CD14-positive monocyte (primary cell): ENCODE measurements around the gene IGSF9. TPM values are rescaled to one million over a fixed set of nuclear protein-coding genes. Genes with fewer than 3 reads are reported as not detected.

Source experiments
- DNase-seq, 3 donors: peaks; one replicate each; pipeline ENCODE4 v3.0.0-alpha.2; 2011 to 2022
- H2AFZ ChIP-seq: 2 replicates; pipeline ENCODE4 v1.6.0; 2012; ENCODE audit warnings: mild to moderate bottlenecking, low read depth, low read length, inconsistent platforms; ENCODE audit not compliant: insufficient read depth, poor library complexity, severe bottlenecking
- H3K27ac ChIP-seq, 2 donors: 1 replicate in 1 of 2; 2 replicates in 1 of 2; pipeline ENCODE4 v1.5.1; 2012 to 2013; ENCODE audit warnings: low read length in 2 of 2, control low read depth in 1 of 2, inconsistent platforms in 1 of 2, low read depth in 1 of 2, mild to moderate bottlenecking in 1 of 2
- H3K27me3 ChIP-seq, 2 donors: one replicate each; pipeline versions ENCODE4 v1.6.0 to v1.6.1; 2011 to 2013; ENCODE audit warnings: low read length in 2 of 2; ENCODE audit not compliant: control insufficient read depth in 2 of 2, insufficient read depth in 2 of 2
- H3K36me3 ChIP-seq, 2 donors: replicated peaks in 1 of 2; 1 replicate in 1 of 2; 2 replicates in 1 of 2; pipeline versions ENCODE4 v1.5.1 to v1.6.1; 2012 to 2013; ENCODE audit warnings: low read length in 2 of 2, control low read depth in 1 of 2, inconsistent platforms in 1 of 2, mild to moderate bottlenecking in 1 of 2; ENCODE audit not compliant: insufficient read depth in 2 of 2, control insufficient read depth in 1 of 2
- H3K4me1 ChIP-seq, 2 donors: 1 replicate in 1 of 2; 2 replicates in 1 of 2; pipeline versions ENCODE4 v1.5.1 to v1.6.1; 2012 to 2013; ENCODE audit warnings: low read length in 2 of 2, control low read depth in 1 of 2, inconsistent platforms in 1 of 2, mild to moderate bottlenecking in 1 of 2, moderate library complexity in 1 of 2; ENCODE audit not compliant: insufficient read depth in 2 of 2, control insufficient read depth in 1 of 2
- H3K4me2 ChIP-seq: replicated peaks from 2 replicates; pipeline ENCODE3; 2012; ENCODE audit warnings: low read length, moderate library complexity, mild to moderate bottlenecking; ENCODE audit not compliant: poor library complexity, severe bottlenecking; ENCODE audit errors: extremely low read depth
- H3K4me3 ChIP-seq, 3 experiments: fragments of 200-600 bp in 1 of 3; sonication (generic) in 1 of 3; replicated peaks in 1 of 3; 1 replicate in 2 of 3; 2 replicates in 1 of 3; pipeline ENCODE4 v1.5.1; 2011 to 2013; ENCODE audit warnings: low read length in 3 of 3, mild to moderate bottlenecking in 3 of 3, control low read depth in 2 of 3, low read depth in 2 of 3, inconsistent platforms in 1 of 3, moderate library complexity in 1 of 3
- H3K79me2 ChIP-seq: 2 replicates; pipeline ENCODE4 v1.6.0; 2012; ENCODE audit warnings: mild to moderate bottlenecking, control low read depth, inconsistent platforms, low read length, moderate library complexity; ENCODE audit not compliant: insufficient read depth
- H3K9ac ChIP-seq: 2 replicates; pipeline ENCODE4 v1.6.0; 2017; ENCODE audit warnings: low read length, mild to moderate bottlenecking; ENCODE audit not compliant: insufficient read depth, poor library complexity, severe bottlenecking
- H3K9me3 ChIP-seq, 2 donors: replicated peaks in 1 of 2; 1 replicate in 1 of 2; 2 replicates in 1 of 2; pipeline versions ENCODE4 v1.5.1 to v1.6.1; 2012 to 2013; ENCODE audit warnings: low read length in 2 of 2, control low read depth in 1 of 2; ENCODE audit not compliant: control insufficient read depth in 1 of 2, insufficient read depth in 1 of 2
- H4K20me1 ChIP-seq: 2 replicates; pipeline ENCODE4 v1.6.0; 2012; ENCODE audit warnings: mild to moderate bottlenecking, low read length, control low read depth, moderate library complexity; ENCODE audit not compliant: insufficient read depth
- H3K27ac Mint-ChIP-seq, 7 donors: one replicate each; pipeline ENCODE4 v1.8.0; 2020; ENCODE audit warnings: mild to moderate bottlenecking in 7 of 7, mixed read lengths in 7 of 7, moderate library complexity in 6 of 7, inconsistent platforms in 2 of 7
- H3K27me3 Mint-ChIP-seq, 3 donors: one replicate each; pipeline ENCODE4 v1.8.0; 2021 to 2022; ENCODE audit warnings: low read depth in 3 of 3, mild to moderate bottlenecking in 3 of 3, mixed read lengths in 3 of 3, moderate library complexity in 3 of 3, inconsistent platforms in 1 of 3
- H3K36me3 Mint-ChIP-seq, 2 donors: one replicate each; pipeline ENCODE4 v1.8.0; 2020; ENCODE audit warnings: mixed read lengths in 2 of 2, inconsistent platforms in 1 of 2, mild to moderate bottlenecking in 1 of 2
- H3K4me1 Mint-ChIP-seq: one replicate; pipeline ENCODE4 v1.8.0; 2020; ENCODE audit warnings: mild to moderate bottlenecking, mixed read lengths
- H3K4me3 Mint-ChIP-seq, 2 donors: one replicate each; pipeline ENCODE4 v1.8.0; 2020; ENCODE audit warnings: mild to moderate bottlenecking in 2 of 2, mixed read lengths in 2 of 2, moderate library complexity in 1 of 2
- H3K9me3 Mint-ChIP-seq, 7 donors: one replicate each; pipeline ENCODE4 v1.8.0; 2020 to 2022; ENCODE audit warnings: mixed read lengths in 7 of 7, mild to moderate bottlenecking in 6 of 7, moderate library complexity in 6 of 7, inconsistent platforms in 2 of 7
- CTCF ChIP-seq: fragments of 200-600 bp; IDR thresholded peaks from one replicate; pipeline ENCODE4 v1.8.0; 2022; ENCODE audit warnings: antibody characterized with exemption, mild to moderate bottlenecking
- WGBS: methylation state at CpG from one replicate; pipeline ENCODE4 v1.1.5; 2013; ENCODE audit warnings: missing lambda C conversion rate; ENCODE audit not compliant: insufficient coverage; 5-methylcytosine and 5-hydroxymethylcytosine counted together
- intact Hi-C, 2 donors: fragments of 100-400 bp; cut with micrococcal nuclease; formaldehyde crosslinking; loops; one replicate each; pipeline versions ENCODE4 v1.15.0 to v1.15.1; 2023
- polyA plus RNA-seq, 3 donors: library from polyadenylated mRNA; depleted of rRNA in 1 of 3; unstranded in 2 of 3; stranded (reverse) in 1 of 3; fragments of 300-500 nt in 2 of 3; fragments of >200 nt in 1 of 3; fragmentation: Illumina TruSeq in 2 of 3; gene quantifications; 1 replicate in 2 of 3; 2 replicates in 1 of 3; pipeline ENCODE4 v1.2.3, GENCODE V29; 2012 to 2021

The IGSF9 gene
- polyA plus RNA-seq, 3 donors = 0.04 TPM; not detected in 2

DNA sequence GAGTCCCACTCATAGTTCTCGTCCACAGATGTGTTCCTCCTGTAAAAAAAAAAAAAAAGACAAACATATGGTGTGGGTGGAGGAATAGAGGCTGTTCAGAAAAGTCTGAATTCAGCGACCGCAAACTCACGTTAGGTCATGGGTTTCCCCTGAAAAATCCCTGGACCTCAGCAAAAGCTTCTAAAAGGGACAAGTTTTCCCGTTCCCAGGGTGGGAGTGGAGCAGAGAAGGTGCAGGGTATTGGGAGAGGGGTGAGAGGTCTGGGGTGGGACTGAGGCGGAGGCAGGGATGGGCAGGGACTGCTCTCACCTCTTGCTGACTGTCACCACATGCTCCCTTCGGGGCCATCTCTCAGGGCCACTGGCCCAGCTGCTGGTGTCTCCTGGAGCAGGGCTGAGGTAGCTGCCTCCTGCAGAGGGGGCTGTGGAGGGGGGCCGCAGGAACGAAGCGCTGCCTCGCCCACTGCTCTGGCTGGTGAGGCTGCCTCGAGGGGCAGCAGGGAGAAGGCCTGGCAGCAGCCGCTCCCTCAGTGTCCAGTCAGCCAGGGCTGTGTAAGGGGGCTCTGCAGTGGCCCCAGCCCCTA, 17.5 kb downstream of the IGSF9 start:
- peaks cover 18% of the 10 kb centered on the region for H3K4me1 Mint-ChIP-seq
- H3K4me3 Mint-ChIP-seq = no peak overlapping the region
- no peak overlapping the region for H3K27ac Mint-ChIP-seq
- Histone ChIP-seq H3K79me2 (peaks cover 31% of the 10 kb centered on the region), H3K27me3 (no peaks in the 10 kb centered on the region), H3K9me3 (no peaks in the 10 kb centered on the region), H3K4me3 (no peak overlapping the region), H3K4me1 (peaks cover 14 to 22% of the 10 kb centered on the region in 2 donors), H4K20me1 (peaks cover 4% of the 10 kb centered on the region), H3K27ac (no peak overlapping the region), H2AFZ (no peak overlapping the region), H3K9ac (no peak overlapping the region), H3K4me2 (no peak overlapping the region), H3K36me3 (no peaks in the 10 kb centered on the region)
- peaks cover 2 to 3% of the 10 kb centered on the region in 2 donors for H3K36me3 Mint-ChIP-seq
- no peak for TF ChIP-seq CTCF
- H3K27me3 Mint-ChIP-seq = peaks cover 9 to 16% (median 11%) of the 10 kb centered on the region in 3 donors
- intact Hi-C loops = loop anchor here in 1 of 2 donors (5.0 to 10.0 kb wide), 2 partner anchors 36 to 417 kb away; partner anchors contain the start of genes COPA and NCSTN
- WGBS = 78% methylated on average over 11 of the region's 13 CpGs
- DNase-seq = no peak
- peaks cover 0 to 3% (median 0%) of the 10 kb centered on the region in 7 donors for H3K9me3 Mint-ChIP-seq

DNA sequence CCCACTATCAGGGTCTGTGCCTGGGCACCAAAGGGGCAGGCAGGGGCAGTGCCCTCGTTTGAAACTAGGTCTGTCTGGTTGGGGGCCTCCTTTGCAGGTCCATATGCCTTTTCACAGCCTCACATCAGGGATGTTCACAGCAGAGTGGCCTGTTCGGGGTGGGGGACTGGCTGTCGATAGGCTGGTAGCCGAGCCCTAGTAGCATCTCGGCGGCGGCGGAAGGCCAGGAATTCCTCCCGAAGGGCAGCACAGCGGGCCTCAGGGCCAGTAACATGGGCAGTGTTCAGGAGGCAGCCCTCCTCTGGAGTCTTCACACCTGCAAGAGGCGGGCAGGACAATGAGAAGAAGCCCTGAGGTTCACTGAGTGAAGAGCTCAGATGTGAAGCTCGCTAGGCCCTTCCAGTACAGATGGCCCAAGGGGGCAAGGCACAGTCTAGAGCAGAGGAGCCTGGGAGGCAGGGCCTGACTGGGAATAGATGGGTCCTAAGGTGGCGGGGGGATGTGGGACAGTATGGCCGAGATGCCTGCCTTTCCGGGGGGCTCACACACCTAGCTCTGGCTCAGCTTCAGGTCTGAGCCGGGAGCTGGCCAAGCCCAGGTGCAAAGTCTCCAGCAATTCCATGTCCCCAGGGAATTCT, 18.1 kb downstream of the IGSF9 start:
- H3K27ac ChIP-seq = no peak overlapping the region
- Mint-ChIP-seq H3K27me3 (peaks cover 7 to 16% (median 11%) of the 10 kb centered on the region in 3 donors), H3K4me1 (peaks cover 24% of the 10 kb centered on the region), H3K27ac (peak overlapping the region in 2 of 7 donors; percentile 38 to 77), H3K9me3 (peaks cover 0 to 3% (median 0%) of the 10 kb centered on the region in 7 donors), H3K36me3 (peaks cover 4 to 6% of the 10 kb centered on the region in 2 donors), H3K4me3 (no peak overlapping the region)
- peaks cover 9% of the 10 kb centered on the region for H4K20me1 ChIP-seq
- DNase-seq = no peak
- H3K4me3 ChIP-seq = no peak overlapping the region
- intact Hi-C loops = loop anchor here in 1 of 2 donors (5.0 to 10.0 kb wide), 2 partner anchors 35 to 417 kb away; partner anchors contain the start of genes COPA and NCSTN
- H3K9ac ChIP-seq = no peak overlapping the region
- no peaks in the 10 kb centered on the region for H3K36me3 ChIP-seq
- H3K4me2 ChIP-seq = no peak overlapping the region
- H3K27me3 ChIP-seq = no peaks in the 10 kb centered on the region
- WGBS = 94% methylated on average over 16 of the region's 16 CpGs
- peaks cover 37% of the 10 kb centered on the region for H3K79me2 ChIP-seq
- peaks cover 20 to 28% of the 10 kb centered on the region in 2 donors for H3K4me1 ChIP-seq
- H2AFZ ChIP-seq = no peak overlapping the region
- no peaks in the 10 kb centered on the region for H3K9me3 ChIP-seq
- TF ChIP-seq CTCF = no peak
